ENCODE data around the gene HSDL1.
A peak's percentile ranks its signal among the peaks of the same experiment; 100 is the strongest.

The HSDL1 gene

GRCh38 chr16:84105948-84106740 lies 38.8 kb downstream of the HSDL1 start:
- no peak for TF ChIP-seq JUND (IDR thresholded peaks at IDR 0.05; ENCODE audit: low read depth)
- in situ Hi-C loops (cut with HindIII; ENCODE audit: low pct_unique_long_range_greater_than_20kb, low sequenced_read_pairs), result no loop called here
- peak in 1 of 2 experiments; percentile 88 for DNase-seq (ENCODE audit: low read depth in 1 of 2, low spot score in 1 of 2)

GRCh38 chr16:84105301-84105815 lies 39.6 kb downstream of the HSDL1 start:
- TF ChIP-seq JUND (IDR thresholded peaks at IDR 0.05; ENCODE audit: low read depth), result no peak
- in situ Hi-C loops (cut with HindIII; ENCODE audit: low pct_unique_long_range_greater_than_20kb, low sequenced_read_pairs), result no loop called here

GRCh38 chr16:84104231-84104630 lies 40.7 kb downstream of the HSDL1 start:
- TF ChIP-seq JUND (IDR thresholded peaks at IDR 0.05; ENCODE audit: low read depth), result no peak
- in situ Hi-C loops (cut with HindIII; ENCODE audit: low pct_unique_long_range_greater_than_20kb, low sequenced_read_pairs), result no loop called here
- peak in 1 of 2 experiments; percentile 91 for DNase-seq (ENCODE audit: low read depth in 1 of 2, low spot score in 1 of 2)

More at GRCh38 chr16:84105301-84105815, 39.6 kb downstream of the HSDL1 start:
- peak in 1 of 2 experiments; percentile 57 for DNase-seq (ENCODE audit: low read depth in 1 of 2, low spot score in 1 of 2)

- DNase-seq (ENCODE audit: low read depth in 1 of 2, low spot score in 1 of 2), result peak in 1 of 2 experiments; percentile 69
- TF ChIP-seq JUND (IDR thresholded peaks at IDR 0.05; ENCODE audit: low read depth), result no peak
- in situ Hi-C loops (cut with HindIII; ENCODE audit: low pct_unique_long_range_greater_than_20kb, low sequenced_read_pairs), result no loop called here
These were observed 41.3 kb downstream of the HSDL1 start for GRCh38 chr16:84103678-84104077.

GRCh38 chr16:84098939-84099338 lies 46.0 kb downstream of the HSDL1 start:
- in situ Hi-C loops (cut with HindIII; ENCODE audit: low pct_unique_long_range_greater_than_20kb, low sequenced_read_pairs), result no loop called here
- DNase-seq (ENCODE audit: low read depth in 1 of 2, low spot score in 1 of 2), result no peak
- TF ChIP-seq JUND (IDR thresholded peaks at IDR 0.05; ENCODE audit: low read depth), result no peak

GRCh38 chr16:84096447-84097005 lies 48.5 kb downstream of the HSDL1 start:
- in situ Hi-C loops (cut with HindIII; ENCODE audit: low pct_unique_long_range_greater_than_20kb, low sequenced_read_pairs), result no loop called here
- peak; percentile 66 to 99 for DNase-seq (ENCODE audit: low read depth in 1 of 2, low spot score in 1 of 2)
- peak; percentile 70; the same call in 1 of the 2 replicates for TF ChIP-seq JUND (IDR thresholded peaks at IDR 0.05; ENCODE audit: low read depth)

- TF ChIP-seq JUND (IDR thresholded peaks at IDR 0.05; ENCODE audit: low read depth), result no peak
- DNase-seq (ENCODE audit: low read depth in 1 of 2, low spot score in 1 of 2), result peak in 1 of 2 experiments; percentile 69
- in situ Hi-C loops (cut with HindIII; ENCODE audit: low pct_unique_long_range_greater_than_20kb, low sequenced_read_pairs), result no loop called here
These were observed 49.5 kb downstream of the HSDL1 start for GRCh38 chr16:84095466-84095865.

GRCh38 chr16:84093879-84094270 lies 51.1 kb downstream of the HSDL1 start:
- no peak for TF ChIP-seq JUND (IDR thresholded peaks at IDR 0.05; ENCODE audit: low read depth)
- in situ Hi-C loops (cut with HindIII; ENCODE audit: low pct_unique_long_range_greater_than_20kb, low sequenced_read_pairs), result no loop called here
- no peak for DNase-seq (ENCODE audit: low read depth in 1 of 2, low spot score in 1 of 2)

- in situ Hi-C loops (cut with HindIII; ENCODE audit: low pct_unique_long_range_greater_than_20kb, low sequenced_read_pairs), result no loop called here
- TF ChIP-seq JUND (IDR thresholded peaks at IDR 0.05; ENCODE audit: low read depth), result no peak
- no peak for DNase-seq (ENCODE audit: low read depth in 1 of 2, low spot score in 1 of 2)
These were observed 51.7 kb downstream of the HSDL1 start for GRCh38 chr16:84093120-84093878.

GRCh38 chr16:84091460-84091859 lies 53.5 kb downstream of the HSDL1 start:
- DNase-seq (ENCODE audit: low read depth in 1 of 2, low spot score in 1 of 2), result no peak
- TF ChIP-seq JUND (IDR thresholded peaks at IDR 0.05; ENCODE audit: low read depth), result no peak
- in situ Hi-C loops (cut with HindIII; ENCODE audit: low pct_unique_long_range_greater_than_20kb, low sequenced_read_pairs), result no loop called here

GRCh38 chr16:84090211-84090610 lies 54.8 kb downstream of the HSDL1 start:
- no peak for DNase-seq (ENCODE audit: low read depth in 1 of 2, low spot score in 1 of 2)
- in situ Hi-C loops (cut with HindIII; ENCODE audit: low pct_unique_long_range_greater_than_20kb, low sequenced_read_pairs), result no loop called here
- no peak for TF ChIP-seq JUND (IDR thresholded peaks at IDR 0.05; ENCODE audit: low read depth)

- DNase-seq (ENCODE audit: low read depth in 1 of 2, low spot score in 1 of 2), result peak in 1 of 2 experiments; percentile 81
- in situ Hi-C loops (cut with HindIII; ENCODE audit: low pct_unique_long_range_greater_than_20kb, low sequenced_read_pairs), result no loop called here
- TF ChIP-seq JUND (IDR thresholded peaks at IDR 0.05; ENCODE audit: low read depth), result no peak
These were observed 56.1 kb downstream of the HSDL1 start for GRCh38 chr16:84088695-84089395.

Data from T47D (cell line).